ENCODE measurements around the gene ARHGEF19.
A peak's percentile ranks its signal among the peaks of the same experiment; 100 is the strongest.
"Not testable (repeated sequence)": the region's sequence is repeated elsewhere in the genome, so short reads cannot be mapped to it uniquely, and the experiment has no call there.

Gene ARHGEF19

GRCh38 chr1:16165548-16165947 is 46.9 kb downstream of the ARHGEF19 start:
- Histone ChIP-seq H3K4me3 (ENCODE audit: low read depth in 1 of 2, low read length in 2 of 2) (no peak overlapping the region), H3K27me3 (ENCODE audit: control insufficient read depth in 1 of 2, insufficient read depth in 2 of 2, low read length in 2 of 2) (no peaks in the 10 kb centered on the region), H3K27ac (ENCODE audit: low read depth, low read length) (no peak overlapping the region), H3K36me3 (ENCODE audit: control insufficient read depth in 1 of 2, insufficient read depth in 2 of 2, low read length in 2 of 2) (no peaks in the 10 kb centered on the region), H3K9ac (ENCODE audit: low read depth in 1 of 2, low read length in 2 of 2) (no peak overlapping the region), H3K9me3 (ENCODE audit: control insufficient read depth in 1 of 2, low read length in 2 of 2) (no peaks in the 10 kb centered on the region), H3K4me1 (ENCODE audit: control insufficient read depth in 1 of 2, insufficient read depth in 2 of 2, low read length in 2 of 2) (peaks cover 12 to 20% of the 10 kb centered on the region in 2 donors)

- Histone ChIP-seq H3K9me3 (ENCODE audit: control insufficient read depth in 1 of 2, low read length in 2 of 2) (no peaks in the 10 kb centered on the region), H3K9ac (ENCODE audit: low read depth in 1 of 2, low read length in 2 of 2) (no peak overlapping the region), H3K27ac (ENCODE audit: low read depth, low read length) (no peak overlapping the region), H3K36me3 (ENCODE audit: control insufficient read depth in 1 of 2, insufficient read depth in 2 of 2, low read length in 2 of 2) (no peaks in the 10 kb centered on the region), H3K4me1 (ENCODE audit: control insufficient read depth in 1 of 2, insufficient read depth in 2 of 2, low read length in 2 of 2) (peaks cover 12 to 20% of the 10 kb centered on the region in 2 donors), H3K27me3 (ENCODE audit: control insufficient read depth in 1 of 2, insufficient read depth in 2 of 2, low read length in 2 of 2) (no peaks in the 10 kb centered on the region), H3K4me3 (ENCODE audit: low read depth in 1 of 2, low read length in 2 of 2) (no peak overlapping the region)
Observed at GRCh38 chr1:16165073-16165364, 47.4 kb downstream of the ARHGEF19 start.

- Histone ChIP-seq H3K9me3 (ENCODE audit: control insufficient read depth in 1 of 2, low read length in 2 of 2) (no peaks in the 10 kb centered on the region), H3K27ac (ENCODE audit: low read depth, low read length) (no peak overlapping the region), H3K27me3 (ENCODE audit: control insufficient read depth in 1 of 2, insufficient read depth in 2 of 2, low read length in 2 of 2) (no peaks in the 10 kb centered on the region), H3K4me3 (ENCODE audit: low read depth in 1 of 2, low read length in 2 of 2) (no peak overlapping the region), H3K4me1 (ENCODE audit: control insufficient read depth in 1 of 2, insufficient read depth in 2 of 2, low read length in 2 of 2) (peaks cover 12 to 20% of the 10 kb centered on the region in 2 donors), H3K36me3 (ENCODE audit: control insufficient read depth in 1 of 2, insufficient read depth in 2 of 2, low read length in 2 of 2) (no peaks in the 10 kb centered on the region), H3K9ac (ENCODE audit: low read depth in 1 of 2, low read length in 2 of 2) (no peak overlapping the region)
Observed at GRCh38 chr1:16164213-16165072, 48.0 kb downstream of the ARHGEF19 start.

- H3K36me3 ChIP-seq (ENCODE audit: control insufficient read depth in 1 of 2, insufficient read depth in 2 of 2, low read length in 2 of 2); H3K27me3 ChIP-seq (ENCODE audit: control insufficient read depth in 1 of 2, insufficient read depth in 2 of 2, low read length in 2 of 2); H3K4me3 ChIP-seq (ENCODE audit: low read depth in 1 of 2, low read length in 2 of 2); H3K27ac ChIP-seq (ENCODE audit: low read depth, low read length); H3K9me3 ChIP-seq (ENCODE audit: control insufficient read depth in 1 of 2, low read length in 2 of 2); H3K9ac ChIP-seq (ENCODE audit: low read depth in 1 of 2, low read length in 2 of 2): not testable (repeated sequence)
- peaks cover 17 to 27% of the 10 kb centered on the region in 2 donors for H3K4me1 ChIP-seq (ENCODE audit: control insufficient read depth in 1 of 2, insufficient read depth in 2 of 2, low read length in 2 of 2)
Observed at GRCh38 chr1:16163608-16164212, 48.7 kb downstream of the ARHGEF19 start.

GRCh38 chr1:16162163-16162822 is 50.2 kb downstream of the ARHGEF19 start:
- Histone ChIP-seq H3K27ac (ENCODE audit: low read depth, low read length) (no peak overlapping the region), H3K27me3 (ENCODE audit: control insufficient read depth in 1 of 2, insufficient read depth in 2 of 2, low read length in 2 of 2) (no peaks in the 10 kb centered on the region), H3K9me3 (ENCODE audit: control insufficient read depth in 1 of 2, low read length in 2 of 2) (no peaks in the 10 kb centered on the region), H3K4me1 (ENCODE audit: control insufficient read depth in 1 of 2, insufficient read depth in 2 of 2, low read length in 2 of 2) (peaks cover 16 to 30% of the 10 kb centered on the region in 2 donors), H3K9ac (ENCODE audit: low read depth in 1 of 2, low read length in 2 of 2) (no peak overlapping the region), H3K4me3 (ENCODE audit: low read depth in 1 of 2, low read length in 2 of 2) (peak overlapping the region in 1 of 2 donors; percentile 30), H3K36me3 (ENCODE audit: control insufficient read depth in 1 of 2, insufficient read depth in 2 of 2, low read length in 2 of 2) (no peaks in the 10 kb centered on the region)

- no peaks in the 10 kb centered on the region for H3K36me3 ChIP-seq (ENCODE audit: control insufficient read depth in 1 of 2, insufficient read depth in 2 of 2, low read length in 2 of 2)
- H3K9ac ChIP-seq (ENCODE audit: low read depth in 1 of 2, low read length in 2 of 2) = peak overlapping the region in 1 of 2 donors; percentile 1
- H3K27ac ChIP-seq (ENCODE audit: low read depth, low read length) = no peak overlapping the region
- peaks cover 16 to 30% of the 10 kb centered on the region in 2 donors for H3K4me1 ChIP-seq (ENCODE audit: control insufficient read depth in 1 of 2, insufficient read depth in 2 of 2, low read length in 2 of 2)
- no peak overlapping the region for H3K4me3 ChIP-seq (ENCODE audit: low read depth in 1 of 2, low read length in 2 of 2)
- no peaks in the 10 kb centered on the region for H3K27me3 ChIP-seq (ENCODE audit: control insufficient read depth in 1 of 2, insufficient read depth in 2 of 2, low read length in 2 of 2)
- H3K9me3 ChIP-seq (ENCODE audit: control insufficient read depth in 1 of 2, low read length in 2 of 2) = no peaks in the 10 kb centered on the region
Observed at GRCh38 chr1:16161717-16162116, 50.7 kb downstream of the ARHGEF19 start.

- no peak overlapping the region for H3K4me3 ChIP-seq (ENCODE audit: low read depth in 1 of 2, low read length in 2 of 2)
Observed at GRCh38 chr1:16158993-16159831, 53.2 kb downstream of the ARHGEF19 start.

GRCh38 chr1:16158025-16158424 is 54.4 kb downstream of the ARHGEF19 start:
- no peak overlapping the region for H3K9ac ChIP-seq (ENCODE audit: low read depth in 1 of 2, low read length in 2 of 2)

More at GRCh38 chr1:16158993-16159831, 53.2 kb downstream of the ARHGEF19 start:
- Histone ChIP-seq H3K27ac (ENCODE audit: low read depth, low read length) (no peak overlapping the region), H3K9ac (ENCODE audit: low read depth in 1 of 2, low read length in 2 of 2) (peak overlapping the region in 1 of 2 donors; percentile 8), H3K9me3 (ENCODE audit: control insufficient read depth in 1 of 2, low read length in 2 of 2) (no peaks in the 10 kb centered on the region), H3K27me3 (ENCODE audit: control insufficient read depth in 1 of 2, insufficient read depth in 2 of 2, low read length in 2 of 2) (no peaks in the 10 kb centered on the region), H3K36me3 (ENCODE audit: control insufficient read depth in 1 of 2, insufficient read depth in 2 of 2, low read length in 2 of 2) (no peaks in the 10 kb centered on the region), H3K4me1 (ENCODE audit: control insufficient read depth in 1 of 2, insufficient read depth in 2 of 2, low read length in 2 of 2) (peaks cover 16 to 32% of the 10 kb centered on the region in 2 donors)

GRCh38 chr1:16156848-16157495 is 55.5 kb downstream of the ARHGEF19 start:
- Histone ChIP-seq H3K4me1 (ENCODE audit: control insufficient read depth in 1 of 2, insufficient read depth in 2 of 2, low read length in 2 of 2) (peaks cover 25 to 37% of the 10 kb centered on the region in 2 donors), H3K36me3 (ENCODE audit: control insufficient read depth in 1 of 2, insufficient read depth in 2 of 2, low read length in 2 of 2) (no peaks in the 10 kb centered on the region), H3K27ac (ENCODE audit: low read depth, low read length) (no peak overlapping the region), H3K27me3 (ENCODE audit: control insufficient read depth in 1 of 2, insufficient read depth in 2 of 2, low read length in 2 of 2) (peaks cover 0 to 3% of the 10 kb centered on the region in 2 donors), H3K4me3 (ENCODE audit: low read depth in 1 of 2, low read length in 2 of 2) (no peak overlapping the region), H3K9ac (ENCODE audit: low read depth in 1 of 2, low read length in 2 of 2) (no peak overlapping the region), H3K9me3 (ENCODE audit: control insufficient read depth in 1 of 2, low read length in 2 of 2) (no peaks in the 10 kb centered on the region)

More at GRCh38 chr1:16158025-16158424, 54.4 kb downstream of the ARHGEF19 start:
- Histone ChIP-seq H3K9me3 (ENCODE audit: control insufficient read depth in 1 of 2, low read length in 2 of 2) (no peaks in the 10 kb centered on the region), H3K27me3 (ENCODE audit: control insufficient read depth in 1 of 2, insufficient read depth in 2 of 2, low read length in 2 of 2) (peaks cover 0 to 3% of the 10 kb centered on the region in 2 donors), H3K4me1 (ENCODE audit: control insufficient read depth in 1 of 2, insufficient read depth in 2 of 2, low read length in 2 of 2) (peaks cover 28 to 43% of the 10 kb centered on the region in 2 donors), H3K36me3 (ENCODE audit: control insufficient read depth in 1 of 2, insufficient read depth in 2 of 2, low read length in 2 of 2) (no peaks in the 10 kb centered on the region), H3K4me3 (ENCODE audit: low read depth in 1 of 2, low read length in 2 of 2) (no peak overlapping the region), H3K27ac (ENCODE audit: low read depth, low read length) (no peak overlapping the region)
